A673 (cell line): ENCODE results near the gene METTL26. TPM values are rescaled to one million over a fixed set of nuclear protein-coding genes. Genes with fewer than 3 reads are reported as not detected.

Experiments used
- BruUV-seq: library from RNA; stranded (reverse); fragments of 400-500 nt; replicated peaks from 2 replicates; lab custom pipeline; 2021; lab: Mats Ljungman, UMichigan
- CTCF ChIA-PET: fragments of 300-600 bp; sonication (Branson Sonifier 250); formaldehyde crosslinking; loops from one replicate; lab custom pipeline; 2022; ENCODE audit warnings: antibody characterized with exemption; lab: Charles Lee
- POLR2A ChIA-PET: fragments of 300-600 bp; sonication (Branson Sonifier 250); formaldehyde crosslinking; loops from one replicate; lab custom pipeline; 2022; ENCODE audit warnings: antibody characterized with exemption; ENCODE audit not compliant: low non-redundant PET; lab: Charles Lee
- DNase-seq: peaks from one replicate; pipeline ENCODE4 v3.0.0-alpha.2; 2015; ENCODE audit warnings: low spot score
- H3K27ac ChIP-seq: fragments of 200-600 bp; sonication (generic); 2 replicates; pipeline ENCODE4 v1.5.1; 2016; ENCODE audit warnings: mixed run types, low read depth, mild to moderate bottlenecking, mixed read lengths, antibody characterized with exemption, low read length; ENCODE audit not compliant: poor library complexity, severe bottlenecking
- H3K27me3 ChIP-seq: fragments of 200-600 bp; sonication (generic); replicated peaks from 2 replicates; pipeline ENCODE4 v1.6.1; 2017; ENCODE audit warnings: mixed run types, low read depth, mild to moderate bottlenecking, mixed read lengths, antibody characterized with exemption, low read length; ENCODE audit not compliant: insufficient read depth, poor library complexity
- H3K36me3 ChIP-seq: fragments of 200-600 bp; sonication (generic); 2 replicates; pipeline ENCODE4 v1.6.1; 2016; ENCODE audit warnings: mixed run types, mild to moderate bottlenecking, mixed read lengths, antibody characterized with exemption, low read length; ENCODE audit not compliant: insufficient read depth, poor library complexity, severe bottlenecking
- H3K4me1 ChIP-seq: fragments of 200-600 bp; sonication (generic); 2 replicates; pipeline ENCODE4 v1.6.1; 2017; ENCODE audit warnings: mixed run types, mild to moderate bottlenecking, mixed read lengths, antibody characterized with exemption, low read length; ENCODE audit not compliant: insufficient read depth, poor library complexity, severe bottlenecking
- H3K4me3 ChIP-seq: fragments of 200-600 bp; sonication (generic); 2 replicates; pipeline ENCODE4 v1.5.1; 2016; ENCODE audit warnings: low read depth, mixed run types, mild to moderate bottlenecking, mixed read lengths, low read length; ENCODE audit not compliant: poor library complexity, severe bottlenecking
- H3K9me3 ChIP-seq: fragments of 200-600 bp; sonication (generic); 2 replicates; pipeline ENCODE4 v1.6.1; 2016; ENCODE audit warnings: mixed run types, low read depth, mild to moderate bottlenecking, mixed read lengths, antibody characterized with exemption, low read length; ENCODE audit not compliant: poor library complexity, severe bottlenecking
- EZH2 ChIP-seq: fragments of 200-600 bp; sonication (generic); IDR thresholded peaks from 2 replicates; pipeline ENCODE4 v1.6.1; 2017; ENCODE audit warnings: borderline replicate concordance, low read depth, mild to moderate bottlenecking, mixed read lengths, antibody characterized with exemption, low read length; ENCODE audit not compliant: poor library complexity, severe bottlenecking
- intact Hi-C: fragments of 100-400 bp; cut with micrococcal nuclease; formaldehyde crosslinking; loops from one replicate; pipeline ENCODE4 v1.10.0; 2022; ENCODE audit not compliant: unreplicated experiment
- total RNA-seq: library from RNA; stranded (reverse); gene quantifications from 2 replicates; pipeline ENCODE4 v1.2.3, GENCODE V29; 2021
- TF ChIP-seq, protein P1 (sequence below): fragments of 300-800, 200-600 bp; sonication (generic); conservative IDR thresholded peaks from 2 replicates; pipeline ENCODE4 v1.5.1; 2017; ENCODE audit warnings: low read depth, mild to moderate bottlenecking, antibody characterized with exemption, low read length, moderate library complexity, mixed read lengths

Gene METTL26
- total RNA-seq, 1 experiment from 2014 or later: 138 TPM

DNA sequence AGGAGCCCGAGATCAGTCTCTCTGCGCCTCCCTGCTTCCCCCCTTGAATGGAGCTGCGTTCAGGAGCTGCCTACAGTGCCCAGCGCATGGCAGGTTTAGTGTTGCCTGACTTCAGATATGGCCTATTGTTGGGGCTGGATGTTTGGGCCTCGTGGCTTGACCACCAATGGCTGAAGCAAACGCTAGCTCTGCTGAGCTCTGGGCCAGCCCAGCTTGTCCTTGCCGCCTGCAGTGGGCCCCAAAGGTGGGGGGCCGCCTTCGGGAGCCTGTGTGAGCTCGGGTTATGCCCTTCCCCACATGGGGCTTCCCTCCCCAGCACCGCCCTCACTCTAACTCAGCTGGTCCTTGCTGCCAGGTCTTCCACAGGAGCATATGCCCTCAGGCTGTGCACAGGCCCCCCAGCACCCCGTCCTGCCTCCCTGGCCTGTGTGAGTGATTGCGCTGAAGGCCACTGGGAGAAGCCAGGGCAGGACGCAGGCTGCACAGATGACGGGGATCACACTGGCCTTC, 2.0 kb upstream of the METTL26 start:
- H3K27me3 ChIP-seq: no peaks in the 10 kb centered on the region
- intact Hi-C loops: loop anchor here (5.0 kb wide), 1 partner anchor 51 kb away; no protein-coding TSS in a partner anchor
- H3K36me3 ChIP-seq: no peaks in the 10 kb centered on the region
- H3K4me1 ChIP-seq: peaks cover 9% of the 10 kb centered on the region
- H3K9me3 ChIP-seq: no peaks in the 10 kb centered on the region
- no peak overlapping the region for H3K27ac ChIP-seq
- ChIA-PET POLR2A (no interaction called here), CTCF (interaction anchor here (1.0 kb wide), 1 partner anchor 10 kb away, joined by 3 read pairs; no protein-coding TSS in a partner anchor)
- H3K4me3 ChIP-seq: no peak overlapping the region
- no peak for DNase-seq
- BruUV-seq: no TSS peak
- TF ChIP-seq, protein P1, sequence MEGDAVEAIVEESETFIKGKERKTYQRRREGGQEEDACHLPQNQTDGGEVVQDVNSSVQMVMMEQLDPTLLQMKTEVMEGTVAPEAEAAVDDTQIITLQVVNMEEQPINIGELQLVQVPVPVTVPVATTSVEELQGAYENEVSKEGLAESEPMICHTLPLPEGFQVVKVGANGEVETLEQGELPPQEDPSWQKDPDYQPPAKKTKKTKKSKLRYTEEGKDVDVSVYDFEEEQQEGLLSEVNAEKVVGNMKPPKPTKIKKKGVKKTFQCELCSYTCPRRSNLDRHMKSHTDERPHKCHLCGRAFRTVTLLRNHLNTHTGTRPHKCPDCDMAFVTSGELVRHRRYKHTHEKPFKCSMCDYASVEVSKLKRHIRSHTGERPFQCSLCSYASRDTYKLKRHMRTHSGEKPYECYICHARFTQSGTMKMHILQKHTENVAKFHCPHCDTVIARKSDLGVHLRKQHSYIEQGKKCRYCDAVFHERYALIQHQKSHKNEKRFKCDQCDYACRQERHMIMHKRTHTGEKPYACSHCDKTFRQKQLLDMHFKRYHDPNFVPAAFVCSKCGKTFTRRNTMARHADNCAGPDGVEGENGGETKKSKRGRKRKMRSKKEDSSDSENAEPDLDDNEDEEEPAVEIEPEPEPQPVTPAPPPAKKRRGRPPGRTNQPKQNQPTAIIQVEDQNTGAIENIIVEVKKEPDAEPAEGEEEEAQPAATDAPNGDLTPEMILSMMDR: no peak
- TF ChIP-seq EZH2: no peak

DNA sequence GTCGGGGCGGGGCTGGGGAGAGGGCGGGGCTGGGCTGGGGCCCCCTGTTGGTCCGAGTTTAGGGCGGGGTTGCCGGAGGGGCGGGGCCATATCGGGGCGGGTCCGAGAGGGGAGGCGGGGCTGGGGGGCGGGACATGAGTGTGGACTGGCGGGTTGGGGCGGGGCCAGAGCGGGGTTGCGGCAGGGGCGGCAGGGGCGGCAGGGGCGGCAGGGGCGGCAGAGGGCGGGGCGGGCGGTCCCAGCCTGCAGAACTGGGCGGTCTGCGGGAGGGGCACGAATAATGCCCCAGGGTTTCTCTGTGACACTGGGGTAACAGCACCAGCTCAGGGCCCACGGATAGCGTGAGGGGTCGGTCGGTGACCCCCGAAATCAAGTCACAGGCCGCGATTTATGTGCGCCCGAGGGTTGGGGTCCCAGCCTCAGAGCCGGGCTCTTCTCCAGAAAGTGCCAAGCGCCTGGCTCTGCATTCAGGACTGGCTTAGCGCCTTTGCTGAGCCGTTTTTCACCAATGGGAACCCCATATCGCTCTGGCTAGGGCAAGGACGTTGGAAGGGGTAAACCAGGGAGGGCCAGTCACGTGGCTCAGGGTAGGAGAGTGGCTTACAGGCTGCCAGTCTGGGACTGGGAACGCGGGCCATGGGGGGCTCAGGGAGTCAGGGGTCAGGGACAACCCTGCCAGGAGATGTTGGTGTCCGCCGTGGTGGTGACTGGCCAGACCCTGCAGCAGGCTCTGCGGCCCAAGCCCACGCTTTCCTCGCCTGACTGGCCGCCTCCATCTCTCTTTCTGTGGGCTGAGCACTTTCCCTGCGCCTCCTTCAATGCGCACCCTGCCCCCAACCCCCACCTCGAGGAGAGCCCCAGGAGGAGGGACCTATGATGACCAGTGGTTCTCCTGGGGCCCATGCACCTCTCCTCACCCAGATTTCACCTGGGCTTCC, 1.2 kb upstream of the METTL26 start:
- H3K9me3 ChIP-seq: no peaks in the 10 kb centered on the region
- POLR2A ChIA-PET: no interaction called here
- H3K4me3 ChIP-seq: peak overlapping the region; percentile 95
- H3K36me3 ChIP-seq: no peaks in the 10 kb centered on the region
- peaks cover 1% of the 10 kb centered on the region for H3K4me1 ChIP-seq
- no peaks in the 10 kb centered on the region for H3K27me3 ChIP-seq
- no peak for DNase-seq
- intact Hi-C loops: loop anchor here (5.0 kb wide), 1 partner anchor 50 kb away; no protein-coding TSS in a partner anchor
- no TSS peak for BruUV-seq
- CTCF ChIA-PET: interaction anchor here (0.6 to 1.0 kb wide), 2 partner anchors 11 to 22 kb away, joined by 3 to 10 read pairs; no protein-coding TSS in a partner anchor
- peak overlapping the region; percentile 94 for H3K27ac ChIP-seq
- TF ChIP-seq, protein P1: no peak
- no peak for TF ChIP-seq EZH2

DNA sequence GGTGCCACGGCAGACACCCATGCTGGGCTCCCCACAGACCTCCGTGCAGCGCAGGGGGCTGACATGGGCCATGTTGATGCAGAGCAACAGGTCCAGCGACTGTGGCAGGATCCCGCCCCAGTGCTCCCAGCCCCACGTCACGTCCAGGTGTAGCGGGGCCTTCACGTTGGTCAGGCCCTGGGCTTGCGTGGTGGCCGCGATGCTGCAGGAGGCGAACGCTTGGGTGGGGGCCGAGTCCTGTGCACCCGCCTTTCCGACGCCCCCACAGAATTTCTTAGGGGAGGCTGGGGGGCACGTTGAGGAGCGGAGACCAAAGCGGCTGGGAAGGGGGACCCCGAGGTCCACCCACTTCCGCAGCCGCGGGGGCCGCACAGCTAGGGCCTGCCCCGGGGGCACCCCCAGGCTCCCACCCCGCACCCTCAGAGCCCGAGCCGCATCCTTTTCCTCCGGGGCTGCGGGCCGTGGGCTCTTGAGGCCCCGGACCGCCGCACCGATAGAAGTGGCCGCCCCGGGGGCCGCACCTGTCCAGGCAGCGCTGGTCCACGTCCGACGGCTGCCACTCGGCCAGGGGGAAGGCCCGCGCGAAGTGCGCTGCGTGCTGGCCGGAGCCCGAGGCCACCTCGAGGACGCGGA, 416 bp downstream of the METTL26 start:
- Histone ChIP-seq H3K9me3 (no peaks in the 10 kb centered on the region), H3K4me1 (no peaks in the 10 kb centered on the region), H3K27me3 (no peaks in the 10 kb centered on the region), H3K27ac (peak overlapping the region; percentile 94), H3K4me3 (peak overlapping the region; percentile 95), H3K36me3 (no peaks in the 10 kb centered on the region)
- DNase-seq: no peak
- ChIA-PET POLR2A (no interaction called here), CTCF (no interaction called here)
- intact Hi-C loops: loop anchor here (5.0 kb wide), 1 partner anchor 48 kb away; no protein-coding TSS in a partner anchor
- TF ChIP-seq, protein P1: no peak
- TF ChIP-seq EZH2: no peak
- no TSS peak for BruUV-seq
